Measurements from ENCODE around the gene PTPRZ1.

PTPRZ1 gene

DNA sequence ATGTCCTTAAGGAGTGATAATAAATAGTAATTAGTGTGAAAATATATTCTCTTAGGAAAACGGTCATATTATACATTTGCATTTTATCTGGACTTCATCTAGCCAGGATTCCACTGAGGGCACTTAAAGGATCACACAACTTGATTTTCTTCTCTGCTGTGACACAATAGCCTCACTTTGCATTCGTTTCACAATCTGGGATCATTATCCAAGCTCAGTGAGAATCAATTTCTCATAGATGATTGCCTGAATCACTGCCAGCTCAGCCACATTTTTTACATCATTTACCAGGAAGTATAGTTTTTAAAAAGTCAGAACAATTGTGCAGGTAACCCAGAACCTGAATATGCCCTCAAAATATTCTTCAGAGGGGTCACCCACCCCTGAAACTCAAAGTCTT is 68.9 kb downstream of the PTPRZ1 start:
- no peak for DNase-seq (ENCODE audit: low spot score)
- no peak for TF ChIP-seq CTCF (IDR thresholded peaks at IDR 0.05; ENCODE audit: extremely low read depth, insufficient read depth, missing control alignments)
- in situ Hi-C loops (cut with MboI; ENCODE audit: low pct_unique_long_range_greater_than_20kb, low sequenced_read_pairs, unreplicated experiment), result no loop called here

GRCh38 chr7:121945066-121945465 is 72.1 kb downstream of the PTPRZ1 start:
- in situ Hi-C loops (cut with MboI; ENCODE audit: low pct_unique_long_range_greater_than_20kb, low sequenced_read_pairs, unreplicated experiment), result no loop called here
- no peak for TF ChIP-seq CTCF (IDR thresholded peaks at IDR 0.05; ENCODE audit: extremely low read depth, insufficient read depth, missing control alignments)
- no peak for DNase-seq (ENCODE audit: low spot score)

DNA sequence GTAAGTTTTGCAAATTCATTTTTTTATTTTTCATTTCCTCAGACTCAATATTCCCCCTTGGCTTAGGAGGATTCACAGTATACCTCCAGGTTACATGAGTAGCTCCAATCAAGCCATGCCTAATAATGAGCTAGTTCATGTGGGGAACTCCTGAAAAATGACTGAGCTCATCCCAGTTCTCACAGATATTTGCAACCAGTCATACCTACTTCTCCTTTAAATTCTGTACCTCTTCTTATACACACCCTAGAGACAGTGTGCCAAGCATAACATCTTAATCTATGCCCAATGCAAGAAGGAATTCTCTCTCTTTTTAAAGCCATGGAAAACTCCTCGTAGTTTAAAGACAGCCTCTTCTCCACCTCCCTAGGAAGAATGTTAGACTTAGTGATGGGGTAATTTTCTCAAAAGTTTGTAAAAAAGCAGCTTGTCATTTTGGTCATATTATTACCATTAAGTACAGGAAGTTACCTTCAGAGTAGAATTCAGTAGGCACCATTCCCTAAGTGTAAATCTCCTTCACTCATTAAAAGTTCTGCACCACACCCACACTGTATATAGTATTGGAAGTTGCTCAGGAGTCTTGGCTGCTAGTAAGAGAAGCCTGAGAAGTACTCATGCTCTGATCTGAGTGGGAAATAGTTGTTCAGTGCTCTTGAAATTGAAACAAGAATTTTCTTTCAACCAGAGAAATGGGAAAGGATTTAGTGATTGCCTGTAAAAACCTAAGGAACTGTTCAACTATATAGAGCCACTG is 72.7 kb downstream of the PTPRZ1 start:
- in situ Hi-C loops (cut with MboI; ENCODE audit: low pct_unique_long_range_greater_than_20kb, low sequenced_read_pairs, unreplicated experiment), result no loop called here
- TF ChIP-seq CTCF (IDR thresholded peaks at IDR 0.05; ENCODE audit: extremely low read depth, insufficient read depth, missing control alignments), result no peak
- no peak for DNase-seq (ENCODE audit: low spot score)

DNA sequence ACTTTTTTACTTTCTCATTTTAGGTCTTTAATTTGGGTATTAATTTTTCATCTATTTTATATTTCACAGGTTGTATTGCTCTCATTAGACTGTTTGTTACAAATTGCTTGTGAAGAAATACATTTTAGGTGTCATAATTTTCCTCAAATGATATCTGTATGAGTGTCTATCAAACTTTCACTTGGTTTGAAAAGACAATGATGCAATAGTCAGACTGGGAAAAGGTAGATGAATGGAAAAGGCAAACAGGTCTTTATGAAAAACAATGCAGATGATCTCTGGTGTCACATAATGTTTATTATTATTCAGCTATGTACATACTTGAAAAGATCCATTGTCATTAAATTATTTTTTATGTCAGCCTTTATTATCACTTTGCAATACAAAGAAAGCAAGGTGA is 80.2 kb downstream of the PTPRZ1 start:
- TF ChIP-seq CTCF (IDR thresholded peaks at IDR 0.05; ENCODE audit: extremely low read depth, insufficient read depth, missing control alignments), result no peak
- no peak for DNase-seq (ENCODE audit: low spot score)
- in situ Hi-C loops (cut with MboI; ENCODE audit: low pct_unique_long_range_greater_than_20kb, low sequenced_read_pairs, unreplicated experiment), result no loop called here

- no peak for TF ChIP-seq CTCF (IDR thresholded peaks at IDR 0.05; ENCODE audit: extremely low read depth, insufficient read depth, missing control alignments)
- DNase-seq (ENCODE audit: low spot score), result no peak
- in situ Hi-C loops (cut with MboI; ENCODE audit: low pct_unique_long_range_greater_than_20kb, low sequenced_read_pairs, unreplicated experiment), result no loop called here
These were observed 80.6 kb downstream of the PTPRZ1 start for GRCh38 chr7:121953601-121954000.

DNA sequence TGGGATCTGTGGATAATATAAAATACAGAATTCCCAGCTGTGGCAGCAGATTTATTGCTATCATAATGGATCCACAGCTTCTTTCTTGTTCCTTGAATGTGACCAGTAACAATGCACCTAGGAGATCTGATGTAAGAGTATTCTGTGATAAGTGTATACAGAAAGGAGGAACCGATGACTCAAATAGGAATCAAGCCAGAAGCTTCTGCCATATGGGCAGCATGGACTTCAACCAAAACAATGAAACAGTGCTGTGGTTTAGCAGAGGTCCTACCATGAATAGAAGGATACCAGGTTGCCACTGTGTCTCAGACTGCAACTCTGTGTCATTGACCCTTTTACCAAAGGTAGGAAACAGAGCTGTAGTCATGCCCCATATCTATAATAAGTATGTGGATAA is 81.8 kb downstream of the PTPRZ1 start:
- DNase-seq (ENCODE audit: low spot score), result no peak
- no peak for TF ChIP-seq CTCF (IDR thresholded peaks at IDR 0.05; ENCODE audit: extremely low read depth, insufficient read depth, missing control alignments)
- in situ Hi-C loops (cut with MboI; ENCODE audit: low pct_unique_long_range_greater_than_20kb, low sequenced_read_pairs, unreplicated experiment), result no loop called here

Measured in GM13977 (cell line).